ENCODE measurements around the gene CAPNS1.

GRCh38 chr19:36128392-36128736, 11.5 kb upstream of the CAPNS1 start:
- TF ChIP-seq, protein P1, sequence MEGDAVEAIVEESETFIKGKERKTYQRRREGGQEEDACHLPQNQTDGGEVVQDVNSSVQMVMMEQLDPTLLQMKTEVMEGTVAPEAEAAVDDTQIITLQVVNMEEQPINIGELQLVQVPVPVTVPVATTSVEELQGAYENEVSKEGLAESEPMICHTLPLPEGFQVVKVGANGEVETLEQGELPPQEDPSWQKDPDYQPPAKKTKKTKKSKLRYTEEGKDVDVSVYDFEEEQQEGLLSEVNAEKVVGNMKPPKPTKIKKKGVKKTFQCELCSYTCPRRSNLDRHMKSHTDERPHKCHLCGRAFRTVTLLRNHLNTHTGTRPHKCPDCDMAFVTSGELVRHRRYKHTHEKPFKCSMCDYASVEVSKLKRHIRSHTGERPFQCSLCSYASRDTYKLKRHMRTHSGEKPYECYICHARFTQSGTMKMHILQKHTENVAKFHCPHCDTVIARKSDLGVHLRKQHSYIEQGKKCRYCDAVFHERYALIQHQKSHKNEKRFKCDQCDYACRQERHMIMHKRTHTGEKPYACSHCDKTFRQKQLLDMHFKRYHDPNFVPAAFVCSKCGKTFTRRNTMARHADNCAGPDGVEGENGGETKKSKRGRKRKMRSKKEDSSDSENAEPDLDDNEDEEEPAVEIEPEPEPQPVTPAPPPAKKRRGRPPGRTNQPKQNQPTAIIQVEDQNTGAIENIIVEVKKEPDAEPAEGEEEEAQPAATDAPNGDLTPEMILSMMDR (IDR thresholded peaks at IDR 0.05): no peak
- TF ChIP-seq POLR2A (IDR thresholded peaks at IDR 0.05): no peak
